Measurements from ENCODE around the gene CRTC3.

The CRTC3 gene

DNA sequence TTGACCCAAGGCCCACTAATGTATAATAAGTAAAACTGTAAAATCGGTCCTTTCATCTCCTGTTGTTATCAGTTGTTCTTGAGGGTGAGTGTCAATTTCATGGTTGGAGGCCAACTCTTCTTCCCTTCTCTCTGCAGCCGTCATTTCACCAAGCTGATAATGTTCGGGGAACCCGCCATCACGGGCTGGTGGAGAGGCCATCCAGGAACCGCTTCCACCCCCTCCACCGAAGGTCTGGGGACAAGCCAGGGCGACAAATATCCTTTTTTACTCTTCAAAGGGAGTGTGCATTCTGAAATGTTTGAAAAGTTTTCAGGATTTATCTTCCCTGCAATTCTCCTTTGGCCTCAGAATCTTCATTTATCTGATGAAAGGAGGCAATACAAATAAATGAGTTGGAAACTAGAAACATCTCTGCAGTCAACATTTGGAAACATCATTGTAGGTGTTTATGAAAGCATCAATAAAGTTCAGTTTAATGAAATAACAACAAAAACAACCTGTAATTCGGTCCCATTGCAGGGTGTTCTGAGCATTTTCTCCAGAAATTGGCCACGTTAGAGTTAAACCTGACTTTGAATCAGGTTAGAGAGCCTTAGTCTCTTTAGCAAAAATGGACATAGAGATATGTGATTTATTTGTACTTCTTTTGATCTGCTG lies 63.9 kb downstream of the CRTC3 start:
- DNase-seq (ENCODE audit: low read depth), result no peak

DNA sequence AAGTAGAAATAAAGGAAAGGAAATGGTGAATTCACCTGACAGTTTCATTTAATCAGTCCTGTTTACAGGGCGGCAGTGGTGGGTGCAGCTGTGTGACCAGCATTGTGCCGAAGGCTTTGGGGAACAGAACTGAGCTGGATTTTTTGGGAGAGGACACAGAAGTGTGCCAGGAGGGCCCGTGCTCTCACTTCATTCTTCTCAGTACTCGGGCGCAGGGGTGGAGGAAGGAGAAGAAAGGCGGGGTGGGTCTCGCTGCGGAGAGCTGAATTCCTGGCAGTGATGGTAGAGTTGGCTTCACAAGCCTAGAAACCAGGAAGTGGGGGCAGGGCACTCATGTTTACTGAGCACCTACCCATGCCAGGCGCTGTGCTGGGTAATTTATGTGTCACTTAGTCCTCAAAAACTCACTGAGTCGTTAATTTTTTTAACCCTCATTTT lies 64.6 kb downstream of the CRTC3 start:
- DNase-seq (ENCODE audit: low read depth), result peak; percentile 72

DNA sequence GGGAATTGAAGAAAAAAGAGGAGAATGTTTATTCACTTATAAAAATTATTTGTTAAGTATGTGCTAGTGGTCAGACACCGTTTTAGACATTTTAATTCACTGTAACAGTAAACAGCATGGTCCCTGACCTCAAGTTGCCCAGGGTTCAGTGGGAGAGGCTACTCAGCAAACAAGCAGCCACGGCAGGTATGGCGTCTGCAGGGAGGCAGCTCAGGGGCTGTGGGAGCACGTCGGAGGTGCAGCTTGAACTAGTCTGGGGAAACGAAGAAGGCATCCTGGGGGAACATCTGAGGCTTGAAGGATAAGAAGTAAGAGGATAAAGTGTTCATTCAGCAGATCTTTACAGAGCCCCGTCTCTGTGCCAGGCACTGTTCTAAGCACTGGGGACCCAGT lies 66.0 kb downstream of the CRTC3 start:
- no peak for DNase-seq (ENCODE audit: low read depth)

DNA sequence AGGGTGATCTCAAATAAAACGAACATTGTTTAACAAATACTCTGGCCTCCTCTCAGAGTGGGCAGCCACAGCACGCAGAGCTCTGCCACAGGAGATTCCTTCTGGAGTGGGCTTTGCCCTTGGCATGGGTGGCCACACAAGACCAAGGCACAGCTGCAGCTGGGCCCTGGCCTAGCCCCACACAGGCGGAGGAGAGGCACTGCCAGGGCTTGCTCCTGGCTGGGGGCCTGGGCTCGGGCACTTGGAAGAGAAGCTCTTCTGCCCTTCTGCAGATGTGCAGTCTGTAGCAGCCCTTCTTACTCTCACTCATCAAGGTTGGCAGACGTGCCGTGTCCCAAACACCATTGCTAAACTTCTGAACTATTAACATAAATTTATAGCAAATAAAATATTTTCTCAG lies 67.2 kb downstream of the CRTC3 start:
- no peak for DNase-seq (ENCODE audit: low read depth)

DNA sequence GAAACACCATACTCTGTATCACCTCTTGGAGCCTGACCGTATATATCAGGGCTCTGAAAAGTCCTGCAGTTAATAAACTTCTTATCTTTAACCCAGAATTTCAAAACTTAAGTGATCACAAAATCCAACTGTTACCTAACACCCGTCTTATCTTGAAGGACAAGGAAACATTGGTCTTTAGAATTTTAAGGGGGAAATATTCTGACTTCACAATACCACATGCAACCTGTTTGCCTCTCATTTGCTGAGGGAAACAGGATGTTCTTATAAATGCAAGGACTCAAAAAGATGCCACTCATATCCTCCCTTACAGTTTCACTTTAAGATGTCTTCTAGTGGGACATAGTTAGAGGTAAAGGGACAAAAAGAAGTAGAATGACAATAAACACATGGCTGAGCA lies 67.9 kb downstream of the CRTC3 start:
- DNase-seq (ENCODE audit: low read depth), result no peak

DNA sequence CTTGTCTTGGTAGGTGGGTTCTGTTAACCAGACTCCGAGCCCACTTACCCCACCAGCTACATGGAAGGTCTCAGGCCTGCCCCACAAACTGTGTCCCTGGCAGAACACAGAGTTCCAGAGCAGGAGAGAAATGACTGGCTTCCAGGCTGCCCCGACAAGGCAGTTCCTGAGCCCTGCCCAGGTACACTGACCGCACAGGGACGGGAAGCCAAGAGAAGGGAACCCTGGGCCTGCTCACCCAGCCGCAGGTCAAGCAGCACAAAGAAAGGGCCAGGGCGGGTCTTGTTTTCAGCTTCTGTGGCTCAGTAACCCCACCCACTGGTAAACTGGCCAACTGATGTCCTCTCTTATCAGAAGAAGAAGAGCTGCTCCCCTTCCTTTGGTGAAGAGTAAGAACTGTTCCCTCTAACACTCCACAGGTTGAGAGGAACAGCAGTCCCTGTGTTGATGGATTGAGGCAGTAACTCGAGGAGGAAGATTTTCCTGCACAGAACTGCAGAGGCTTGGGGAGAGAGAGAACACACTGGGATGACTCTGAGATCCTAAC lies 68.4 kb downstream of the CRTC3 start:
- DNase-seq (ENCODE audit: low read depth), result no peak

DNA sequence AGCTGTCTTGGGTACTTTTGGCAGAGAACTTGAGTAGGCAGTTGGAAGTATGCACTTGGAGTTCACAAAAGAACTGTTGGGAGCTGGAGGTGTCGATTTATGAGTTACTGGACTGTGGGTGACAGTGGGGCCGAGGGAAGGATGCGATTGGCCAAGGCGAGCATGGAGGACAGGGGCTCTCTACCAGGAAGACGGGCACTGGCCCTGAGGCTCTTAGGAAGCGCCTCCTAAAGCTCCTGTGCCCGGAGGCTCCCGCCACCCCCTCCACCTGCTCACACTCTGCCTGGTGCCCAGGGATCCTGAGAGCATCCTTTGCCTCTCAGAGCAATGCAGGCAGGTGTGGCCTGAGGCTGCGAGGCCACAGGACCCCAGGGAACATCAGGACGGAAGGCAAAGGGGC lies 69.0 kb downstream of the CRTC3 start:
- DNase-seq (ENCODE audit: low read depth), result no peak

DNA sequence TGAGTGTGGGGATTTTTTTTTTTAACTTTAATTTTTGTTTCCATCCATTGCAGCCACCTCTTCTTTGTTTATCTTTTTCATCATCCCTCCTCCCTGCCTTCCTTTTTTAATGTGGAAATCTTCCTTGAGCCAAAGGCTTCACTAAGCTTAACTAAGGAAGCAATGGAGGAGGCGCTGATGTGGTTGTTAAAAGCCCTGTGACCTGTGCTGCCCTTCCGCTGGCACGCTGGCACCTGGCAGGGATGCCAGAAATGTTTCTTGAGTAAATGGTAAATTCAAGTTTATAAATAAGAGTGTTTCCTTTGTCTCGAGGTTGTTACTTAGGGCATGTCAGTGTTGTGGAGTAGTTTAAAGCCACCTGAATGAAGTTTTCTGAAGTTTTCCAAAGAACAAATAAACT lies 69.4 kb downstream of the CRTC3 start:
- no peak for DNase-seq (ENCODE audit: low read depth)

DNA sequence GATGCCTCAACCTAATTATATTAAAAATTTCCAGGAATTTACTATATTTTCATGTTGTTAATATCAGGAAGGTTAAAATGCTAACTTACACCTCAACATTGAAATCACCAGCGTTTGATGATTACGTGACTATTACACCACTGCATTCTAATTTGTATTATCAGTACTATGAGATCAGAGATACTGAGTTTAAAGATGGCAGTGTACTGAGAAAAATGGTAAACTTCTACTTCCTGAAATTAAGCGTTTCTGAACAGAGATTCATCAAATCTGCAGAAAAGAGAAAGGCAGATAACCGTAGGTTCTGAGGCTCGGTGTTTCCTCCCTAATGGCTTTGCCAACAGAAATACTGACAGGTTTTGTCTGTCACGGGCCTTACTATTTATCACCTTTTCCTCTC lies 69.9 kb downstream of the CRTC3 start:
- DNase-seq (ENCODE audit: low read depth), result no peak

DNA sequence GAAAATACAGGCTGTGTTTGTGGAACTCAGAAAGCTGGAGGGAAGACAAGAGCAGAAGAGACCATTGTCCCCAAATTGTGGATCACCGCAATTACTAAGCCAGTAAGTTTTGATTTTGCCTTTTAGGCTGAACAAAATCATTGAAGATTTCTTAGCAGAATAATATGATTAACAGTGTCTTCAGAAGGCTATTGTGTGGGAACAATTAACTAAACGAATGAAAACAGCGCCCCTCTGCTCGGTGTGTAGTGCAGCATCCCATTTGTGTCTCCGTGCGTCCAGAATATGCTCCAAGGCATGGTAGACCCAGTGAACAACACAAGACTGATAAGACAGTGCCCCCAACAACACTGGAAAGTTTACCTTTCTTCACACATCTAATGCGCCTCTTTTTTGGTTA lies 71.2 kb downstream of the CRTC3 start:
- no peak for DNase-seq (ENCODE audit: low read depth)

DNA sequence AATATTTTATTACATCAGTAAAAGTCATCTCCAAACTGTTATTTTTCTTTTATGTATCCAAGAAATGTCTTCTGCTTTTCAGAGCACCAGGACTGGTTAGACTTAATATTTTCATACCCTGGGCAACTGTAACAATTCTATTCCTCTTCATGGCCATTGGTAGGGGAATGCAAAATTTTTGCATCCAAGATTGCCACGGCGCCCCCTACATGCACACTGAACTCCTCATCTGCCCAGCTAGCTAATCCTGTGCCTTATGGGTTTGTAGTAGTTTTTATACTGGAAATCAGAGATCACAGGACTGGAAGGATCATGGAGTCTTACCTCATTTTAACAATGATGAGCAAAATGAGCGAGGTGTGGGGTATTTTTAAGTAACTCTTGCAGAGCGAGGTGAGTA lies 74.2 kb downstream of the CRTC3 start:
- peak; percentile 32 for DNase-seq (ENCODE audit: low read depth)

DNA sequence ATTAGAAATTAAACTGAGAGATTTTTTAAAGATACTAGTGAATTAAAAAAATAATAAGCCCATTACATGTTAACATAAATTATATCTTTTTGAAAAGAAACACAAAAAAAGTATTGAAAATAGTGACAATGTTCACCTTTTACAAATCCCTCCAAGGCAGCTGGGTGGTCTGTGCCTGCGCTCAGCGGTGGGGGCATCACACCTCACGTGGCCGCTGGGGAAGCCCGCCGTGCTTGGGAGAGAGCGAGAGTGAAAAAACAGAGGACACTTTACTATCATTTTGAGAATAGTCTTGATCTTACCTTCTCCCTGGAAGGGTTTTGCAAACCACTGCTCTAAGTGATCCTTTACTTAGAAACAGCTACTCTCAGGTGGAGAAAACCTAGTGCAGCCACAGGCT lies 76.9 kb downstream of the CRTC3 start:
- no peak for DNase-seq (ENCODE audit: low read depth)

DNA sequence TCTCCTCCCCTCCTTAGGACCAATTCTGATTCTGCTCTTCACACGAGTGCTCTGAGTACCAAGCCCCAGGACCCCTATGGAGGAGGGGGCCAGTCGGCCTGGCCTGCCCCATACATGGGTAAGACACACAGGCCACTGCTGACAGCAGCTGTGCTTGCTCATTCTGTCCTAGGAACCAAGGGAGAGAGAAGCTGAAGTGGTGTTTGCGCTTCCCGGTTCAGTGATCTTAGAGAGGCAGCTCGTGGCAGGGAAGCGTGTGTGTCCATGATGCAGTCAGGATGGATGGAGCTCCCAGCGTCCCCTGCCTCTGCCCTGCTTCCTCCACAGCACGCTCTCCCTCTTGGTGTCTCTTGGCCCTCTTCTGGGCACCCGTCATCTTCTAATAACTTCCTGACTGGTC lies 77.6 kb downstream of the CRTC3 start:
- DNase-seq (ENCODE audit: low read depth), result no peak

DNA sequence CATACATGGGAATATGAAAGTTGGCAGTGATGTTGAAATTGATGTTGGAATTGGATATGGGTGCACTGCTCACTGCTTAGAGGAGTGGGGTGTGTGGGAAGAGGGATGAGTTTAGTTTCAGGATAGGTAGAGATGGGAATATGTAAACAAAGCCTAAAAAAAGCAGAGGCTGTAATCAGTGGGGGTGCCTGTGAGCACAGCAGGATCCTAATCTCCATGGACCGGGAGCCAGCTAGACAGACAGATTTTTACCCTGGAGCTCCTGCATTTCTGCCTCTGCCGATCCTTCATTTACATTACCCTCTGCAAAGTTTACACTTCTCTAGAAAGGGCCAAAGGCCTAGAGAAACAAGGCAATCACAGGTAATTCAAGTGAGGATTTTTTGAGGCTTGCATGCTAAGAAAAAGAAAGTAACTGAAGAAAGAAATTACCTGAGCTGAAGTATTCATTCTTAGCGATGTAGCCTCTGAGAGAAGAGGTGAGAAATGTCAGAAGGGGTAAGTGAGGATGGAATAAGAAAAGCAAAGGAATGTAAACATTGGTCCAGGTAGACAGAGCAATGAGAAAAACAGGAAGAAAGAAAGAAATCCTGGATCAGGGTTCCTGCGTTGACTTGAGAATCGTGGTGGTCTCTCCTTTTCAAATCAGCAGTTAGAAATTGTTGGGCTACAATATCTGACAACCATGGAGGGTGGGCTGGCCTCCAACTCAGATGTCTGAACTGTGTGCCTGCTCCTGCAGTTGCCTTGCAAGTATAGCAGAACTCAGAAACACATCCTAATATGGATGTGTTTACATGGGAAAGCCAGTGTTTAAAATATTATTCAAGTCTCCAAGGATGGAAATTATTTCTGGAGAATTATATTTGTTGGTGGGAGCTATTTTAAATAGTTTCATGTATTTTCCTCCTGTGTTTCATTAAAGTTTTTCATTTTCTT lies 79.8 kb downstream of the CRTC3 start:
- no peak for DNase-seq (ENCODE audit: low read depth)

DNA sequence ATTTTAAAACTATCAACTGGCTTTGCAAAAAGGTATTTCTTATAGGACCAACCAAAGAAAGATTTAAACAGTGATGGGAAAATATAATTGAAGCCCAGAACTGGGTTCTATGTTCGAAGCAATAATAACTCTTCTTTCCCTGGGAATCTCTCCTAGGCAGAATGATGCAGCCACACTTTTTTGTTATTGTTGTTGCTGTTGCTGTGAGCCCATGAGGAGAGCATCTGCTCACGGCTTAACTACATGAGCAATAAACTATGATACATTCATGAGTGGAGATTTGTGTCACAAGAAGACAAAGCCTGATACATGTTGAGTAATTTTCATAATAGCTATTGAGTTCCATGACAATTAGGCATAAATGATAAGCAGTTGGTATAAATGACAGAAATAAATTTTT lies 80.5 kb downstream of the CRTC3 start:
- no peak for DNase-seq (ENCODE audit: low read depth)

DNA sequence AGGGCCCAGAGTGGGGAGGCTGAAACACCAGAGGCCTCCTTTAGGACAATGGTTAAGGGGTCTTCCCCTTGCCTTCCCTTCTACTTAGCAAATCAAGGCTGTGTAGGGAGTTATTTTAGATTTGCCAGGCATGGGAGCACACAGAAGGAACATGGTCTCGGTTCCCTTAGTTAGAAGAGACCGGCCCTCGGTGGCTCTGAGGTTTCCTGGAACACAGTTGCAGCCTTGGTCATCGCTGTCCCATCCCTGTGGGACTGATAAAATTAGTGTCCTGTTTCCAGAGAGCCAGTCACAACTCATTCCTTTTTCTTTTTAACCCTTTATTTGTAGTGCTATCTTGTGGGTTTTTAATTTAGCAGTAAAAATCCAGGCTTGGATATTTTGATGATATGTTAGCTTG lies 81.4 kb downstream of the CRTC3 start:
- DNase-seq (ENCODE audit: low read depth), result no peak

DNA sequence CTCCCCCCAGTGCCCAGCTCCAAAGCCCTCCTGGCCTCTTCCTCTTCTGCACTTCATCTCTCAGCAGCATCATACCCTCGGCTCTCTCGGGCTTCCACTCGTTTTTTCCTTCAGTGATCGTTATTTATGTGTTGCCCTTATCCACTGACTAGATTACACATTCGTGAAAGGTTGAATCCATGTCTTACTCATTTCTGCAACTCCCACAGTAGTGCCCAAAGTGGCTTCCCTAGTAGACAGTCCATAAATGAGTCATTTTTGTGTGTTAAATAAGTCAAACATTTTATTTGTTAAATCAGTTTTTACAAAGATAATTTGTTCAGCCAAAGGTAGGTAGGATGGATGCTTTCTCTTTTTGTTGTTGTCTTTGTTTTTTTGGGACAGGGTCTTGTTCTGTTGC lies 87.4 kb downstream of the CRTC3 start:
- no peak for DNase-seq (ENCODE audit: low read depth)

DNA sequence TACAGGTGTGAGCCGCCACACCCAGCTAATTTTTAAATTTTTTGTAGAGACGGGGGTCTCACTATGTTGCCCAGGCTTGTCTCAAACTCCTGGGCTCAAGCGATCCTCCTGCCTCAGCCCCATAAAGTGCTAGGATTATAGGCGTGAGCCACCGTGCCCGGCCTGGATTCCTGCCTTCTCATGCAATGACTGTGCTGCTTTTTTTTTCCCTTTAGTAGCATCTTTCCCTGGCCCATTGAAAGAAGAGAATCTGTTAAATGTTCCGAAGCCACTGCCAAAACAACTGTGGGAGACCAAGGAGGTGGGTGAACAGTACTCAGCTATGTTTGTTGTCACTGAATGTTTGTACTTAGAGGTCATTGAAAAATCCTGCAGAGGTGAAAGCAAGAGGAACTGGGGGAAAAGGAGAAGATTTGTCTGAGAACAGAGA lies 88.0 kb downstream of the CRTC3 start:
- no peak for DNase-seq (ENCODE audit: low read depth)

DNA sequence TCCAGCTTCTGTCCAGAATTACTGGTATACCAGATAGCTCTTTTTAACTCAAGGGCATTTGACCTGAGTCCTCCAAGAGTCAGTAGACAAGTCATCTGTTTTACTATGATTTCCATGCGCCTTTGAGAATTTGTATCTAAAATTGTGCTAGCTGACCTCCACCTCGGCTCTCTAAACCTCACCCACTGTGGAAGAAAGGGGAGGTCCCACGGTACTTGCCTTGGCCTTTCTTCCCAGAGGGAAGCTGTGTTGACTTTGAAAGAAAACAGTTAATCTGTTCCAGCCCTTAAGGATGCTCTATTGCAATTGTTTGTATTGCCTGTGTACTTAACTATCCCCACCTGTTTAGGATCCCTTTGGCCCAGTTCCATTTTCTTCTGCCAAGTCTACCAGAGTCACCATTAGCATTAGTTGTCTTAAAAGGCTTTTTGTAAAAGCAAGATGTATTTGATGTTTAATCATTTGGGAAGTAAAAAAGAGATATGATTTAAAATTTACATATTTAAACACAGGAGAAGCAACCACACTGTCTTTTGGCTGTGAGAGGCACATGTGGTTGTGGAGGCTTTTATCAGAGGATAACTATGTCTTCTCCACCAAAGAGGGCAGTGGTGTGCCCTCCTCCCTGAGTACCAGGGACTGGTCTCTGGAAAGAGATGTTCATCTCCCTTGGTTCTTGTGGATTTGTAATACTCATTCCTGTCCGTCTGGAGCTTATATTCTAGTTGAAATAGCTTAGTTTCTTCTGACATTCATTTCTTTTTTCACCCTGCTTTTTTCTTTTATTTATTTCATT lies 88.8 kb downstream of the CRTC3 start:
- no peak for DNase-seq (ENCODE audit: low read depth)

DNA sequence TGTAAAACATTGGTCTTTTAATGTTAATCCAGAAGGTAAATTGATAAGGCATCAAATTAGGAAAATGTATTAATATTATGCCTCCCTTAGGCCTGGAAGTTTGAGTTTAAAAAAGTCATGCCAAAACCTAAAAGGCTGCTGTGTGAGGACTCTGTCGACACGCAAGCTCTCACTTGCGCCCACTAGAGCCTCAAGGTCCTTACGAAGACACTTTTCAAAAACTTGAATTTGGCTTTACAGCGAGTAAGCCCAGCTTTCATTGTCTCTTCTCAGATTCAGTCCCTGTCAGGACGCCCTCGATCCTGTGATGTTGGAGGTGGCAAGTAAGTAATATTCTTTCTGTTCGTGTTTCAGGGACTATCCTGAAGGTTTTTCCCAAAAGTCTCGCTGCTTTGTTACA lies 89.7 kb downstream of the CRTC3 start:
- no peak for DNase-seq (ENCODE audit: low read depth)

DNA sequence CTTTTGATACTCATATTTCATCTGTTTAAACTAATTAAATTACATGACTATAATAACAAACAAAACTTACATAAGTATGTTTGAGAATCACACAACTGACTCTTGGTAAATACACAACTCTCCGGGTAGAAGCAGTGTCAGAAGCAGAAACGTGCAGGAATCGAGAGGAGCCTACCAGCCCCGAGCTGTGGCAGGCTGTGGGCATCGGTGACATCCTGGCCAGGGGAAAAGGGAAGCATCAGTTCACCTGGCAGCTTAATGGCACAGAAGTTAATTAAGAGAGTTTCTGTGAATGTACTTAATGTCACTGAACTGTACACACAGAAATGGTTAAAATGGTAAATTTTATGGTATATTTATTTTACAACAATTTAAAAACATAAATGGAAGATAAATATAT lies 90.2 kb downstream of the CRTC3 start:
- no peak for DNase-seq (ENCODE audit: low read depth)

DNA sequence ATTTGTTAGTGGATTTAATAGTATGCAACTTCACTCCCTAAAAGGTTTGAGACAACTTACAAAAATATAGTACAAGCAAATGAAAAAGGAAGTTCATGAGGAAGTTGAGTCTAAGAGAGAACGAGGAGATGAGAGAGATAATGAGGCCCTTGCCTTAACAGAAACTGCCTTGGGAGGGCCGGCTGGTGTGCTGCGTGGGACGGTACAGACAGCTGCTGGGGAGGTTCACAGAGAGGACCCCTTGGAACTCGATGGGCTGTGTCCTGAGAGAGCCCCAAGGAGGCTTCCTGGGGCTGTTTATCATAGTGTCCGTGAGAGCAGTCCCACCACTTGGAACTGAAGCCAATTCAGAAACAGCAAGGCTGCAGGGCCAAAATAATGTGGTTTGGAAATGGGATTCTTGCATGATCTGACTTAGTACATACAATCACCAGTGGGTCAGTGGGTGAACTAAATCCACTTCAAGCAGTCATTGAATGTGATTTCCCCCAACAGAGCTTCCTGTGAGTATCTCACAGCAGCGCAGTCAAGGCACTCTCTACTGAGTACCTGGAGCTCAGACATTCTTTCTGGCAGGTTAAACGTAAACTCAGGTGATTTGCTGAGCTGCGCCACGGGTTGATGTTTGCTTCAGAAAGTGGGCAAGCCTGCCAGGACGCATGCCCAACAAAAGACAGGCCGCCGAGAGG lies 90.8 kb downstream of the CRTC3 start:
- no peak for DNase-seq (ENCODE audit: low read depth)

All from stimulated activated CD8-positive, alpha-beta memory T cell treated with anti-CD3 and anti-CD28 coated beads, Interleukin-12 subunit alpha, Interleukin-12 subunit beta, amount 100 ng/mL, for 1 hour (primary cell).